ENCODE data around the gene MVB12B.

MVB12B gene

GRCh38 chr9:126378761-126379160 is 52.1 kb downstream of the MVB12B start:
- no peak overlapping the region for H3K4me3 ChIP-seq (ENCODE audit: control insufficient read depth, low read depth, low read length)
- DNase-seq (ENCODE audit: low read depth) = no peak
- TF ChIP-seq CTCF (IDR thresholded peaks at IDR 0.05; ENCODE audit: control insufficient read depth, insufficient read depth, low read depth, low read length, missing control alignments) = no peak

GRCh38 chr9:126379661-126380360 is 53.2 kb downstream of the MVB12B start:
- no peak overlapping the region for H3K4me3 ChIP-seq (ENCODE audit: control insufficient read depth, low read depth, low read length)
- no peak for DNase-seq (ENCODE audit: low read depth)
- TF ChIP-seq CTCF (IDR thresholded peaks at IDR 0.05; ENCODE audit: control insufficient read depth, insufficient read depth, low read depth, low read length, missing control alignments) = no peak

GRCh38 chr9:126380447-126380846 is 53.8 kb downstream of the MVB12B start:
- H3K4me3 ChIP-seq (ENCODE audit: control insufficient read depth, low read depth, low read length) = no peak overlapping the region
- no peak for TF ChIP-seq CTCF (IDR thresholded peaks at IDR 0.05; ENCODE audit: control insufficient read depth, insufficient read depth, low read depth, low read length, missing control alignments)
- no peak for DNase-seq (ENCODE audit: low read depth)

GRCh38 chr9:126381195-126381594 is 54.6 kb downstream of the MVB12B start:
- no peak for TF ChIP-seq CTCF (IDR thresholded peaks at IDR 0.05; ENCODE audit: control insufficient read depth, insufficient read depth, low read depth, low read length, missing control alignments)
- no peak for DNase-seq (ENCODE audit: low read depth)
- H3K4me3 ChIP-seq (ENCODE audit: control insufficient read depth, low read depth, low read length) = no peak overlapping the region

- no peak for TF ChIP-seq CTCF (IDR thresholded peaks at IDR 0.05; ENCODE audit: control insufficient read depth, insufficient read depth, low read depth, low read length, missing control alignments)
- no peak for DNase-seq (ENCODE audit: low read depth)
- H3K4me3 ChIP-seq (ENCODE audit: control insufficient read depth, low read depth, low read length) = no peak overlapping the region
Measured at GRCh38 chr9:126383406-126384046, 56.9 kb downstream of the MVB12B start.

- TF ChIP-seq CTCF (IDR thresholded peaks at IDR 0.05; ENCODE audit: control insufficient read depth, insufficient read depth, low read depth, low read length, missing control alignments) = no peak
Measured at GRCh38 chr9:126384926-126385325, 58.3 kb downstream of the MVB12B start.

More at GRCh38 chr9:126384926-126385325, 58.3 kb downstream of the MVB12B start:
- H3K4me3 ChIP-seq (ENCODE audit: control insufficient read depth, low read depth, low read length) = no peak overlapping the region
- no peak for DNase-seq (ENCODE audit: low read depth)

Data from AG09309 (cell line).